Adipocyte (in vitro differentiated cells): ENCODE measurements around the gene UBE2U.

ENCODE experiments used
- DNase-seq: peaks from one replicate; pipeline ENCODE4 v3.0.0-alpha.2; 2015; ENCODE audit warnings: low read depth
- H3K27me3 ChIP-seq: replicated peaks from 2 replicates; pipeline ENCODE4 v1.7.0; 2013; ENCODE audit warnings: mild to moderate bottlenecking, low read length, moderate library complexity; ENCODE audit not compliant: control insufficient read depth, insufficient read depth
- H3K36me3 ChIP-seq: 2 replicates; pipeline ENCODE4 v1.7.0; 2013; ENCODE audit warnings: low read length, mild to moderate bottlenecking, moderate library complexity; ENCODE audit not compliant: control insufficient read depth, insufficient read depth, severe bottlenecking
- H3K4me1 ChIP-seq: 2 replicates; pipeline ENCODE4 v1.7.0; 2013; ENCODE audit warnings: mild to moderate bottlenecking, low read length, moderate library complexity; ENCODE audit not compliant: control insufficient read depth, insufficient read depth
- H3K4me3 ChIP-seq: 2 replicates; pipeline ENCODE4 v1.7.0; 2013; ENCODE audit warnings: mild to moderate bottlenecking, low read length, moderate library complexity
- H3K9ac ChIP-seq: 2 replicates; pipeline ENCODE4 v1.7.0; 2013; ENCODE audit warnings: mild to moderate bottlenecking, low read length, moderate library complexity
- H3K9me3 ChIP-seq: 2 replicates; pipeline ENCODE4 v1.7.0; 2013; ENCODE audit warnings: mild to moderate bottlenecking, low read length, moderate library complexity; ENCODE audit not compliant: control insufficient read depth

The UBE2U gene

DNA sequence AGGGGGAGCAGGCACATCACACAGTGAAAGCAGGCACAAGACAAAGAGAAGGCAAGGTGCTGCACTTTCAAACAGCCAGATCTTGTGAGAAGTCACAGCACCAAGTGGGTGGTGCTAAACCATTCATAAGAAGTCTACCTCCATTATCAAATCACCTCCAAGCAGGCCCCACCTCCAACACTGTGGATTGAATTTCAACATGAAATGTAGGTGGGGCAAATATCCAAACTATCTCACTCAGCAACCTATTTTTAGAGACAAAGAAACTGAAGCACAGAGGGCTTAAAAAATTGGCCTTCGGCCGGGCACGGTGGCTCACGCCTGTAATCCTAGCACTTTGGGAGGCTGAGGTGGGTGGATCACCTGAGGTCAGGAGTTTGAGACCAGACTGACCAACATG is 90.4 kb downstream of the UBE2U start:
- no peaks in the 10 kb centered on the region for H3K27me3 ChIP-seq
- peaks cover 23% of the 10 kb centered on the region for H3K9me3 ChIP-seq
- H3K4me1 ChIP-seq: no peaks in the 10 kb centered on the region
- H3K9ac ChIP-seq: no peak overlapping the region
- H3K4me3 ChIP-seq: no peak overlapping the region
- H3K36me3 ChIP-seq: no peaks in the 10 kb centered on the region
- no peak for DNase-seq

DNA sequence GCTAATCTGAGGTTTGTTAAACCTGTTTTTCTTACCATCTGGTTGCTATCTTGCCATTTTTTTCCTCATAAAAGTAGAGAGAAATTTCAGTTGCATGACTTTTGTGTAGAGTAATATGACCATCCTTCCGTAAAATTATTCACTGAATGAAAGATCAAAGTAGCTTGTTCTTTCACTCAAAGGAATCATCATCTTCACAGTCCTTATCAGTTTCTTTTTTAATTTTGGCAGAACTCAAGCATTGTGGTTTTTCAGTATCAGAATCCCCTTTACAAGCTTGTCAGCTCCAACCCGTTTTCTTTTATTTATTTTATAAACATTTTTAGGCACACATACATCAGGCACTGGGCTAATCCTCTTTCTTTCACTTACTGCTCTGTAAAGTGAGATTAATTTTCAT is 91.7 kb downstream of the UBE2U start:
- no peaks in the 10 kb centered on the region for H3K36me3 ChIP-seq
- no peak overlapping the region for H3K9ac ChIP-seq
- no peak overlapping the region for H3K4me3 ChIP-seq
- H3K9me3 ChIP-seq: peaks cover 23% of the 10 kb centered on the region
- H3K4me1 ChIP-seq: no peaks in the 10 kb centered on the region
- no peaks in the 10 kb centered on the region for H3K27me3 ChIP-seq
- no peak for DNase-seq

DNA sequence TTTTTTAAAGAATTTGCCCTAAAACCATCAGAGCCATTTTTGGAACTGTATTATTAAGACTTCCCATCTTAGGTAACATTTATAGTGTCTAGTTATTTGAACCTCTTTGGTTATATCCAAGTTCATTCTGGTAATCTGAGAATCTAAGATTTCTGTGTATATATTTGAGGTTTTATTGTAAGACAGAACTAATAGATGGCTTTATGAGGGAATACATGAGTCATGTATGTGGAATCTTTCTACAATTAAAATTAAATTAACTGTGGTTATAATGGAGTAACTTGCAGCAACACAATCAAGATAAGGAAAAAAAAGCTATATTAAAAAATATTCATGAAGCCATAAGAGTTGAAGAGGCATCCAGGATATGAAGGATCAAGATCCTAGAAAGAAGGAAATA is 92.1 kb downstream of the UBE2U start:
- H3K27me3 ChIP-seq: no peaks in the 10 kb centered on the region
- H3K4me3 ChIP-seq: no peak overlapping the region
- H3K9me3 ChIP-seq: peaks cover 23% of the 10 kb centered on the region
- no peak overlapping the region for H3K9ac ChIP-seq
- H3K4me1 ChIP-seq: no peaks in the 10 kb centered on the region
- no peak for DNase-seq
- no peaks in the 10 kb centered on the region for H3K36me3 ChIP-seq

DNA sequence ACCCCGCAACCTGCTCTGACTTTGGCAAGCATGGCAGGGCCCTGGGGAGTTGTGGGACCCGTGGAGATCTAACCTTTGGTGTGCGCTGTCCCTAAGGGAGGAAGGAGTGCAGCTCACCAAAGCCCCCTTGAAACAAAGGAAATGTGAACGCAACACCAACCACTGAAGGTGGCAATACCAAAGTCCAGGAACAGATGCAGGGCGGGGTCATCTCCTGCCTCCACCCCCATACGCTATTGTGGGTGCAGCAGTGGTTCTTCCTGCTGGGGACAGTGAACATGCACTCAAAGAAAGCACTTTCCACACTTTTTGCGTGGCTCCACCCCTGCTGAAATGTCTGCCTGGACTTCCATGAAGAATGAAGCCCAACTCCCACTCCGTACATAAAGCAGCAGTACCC is 93.0 kb downstream of the UBE2U start:
- no peak overlapping the region for H3K4me3 ChIP-seq
- H3K9ac ChIP-seq: no peak overlapping the region
- H3K27me3 ChIP-seq: no peaks in the 10 kb centered on the region
- H3K4me1 ChIP-seq: no peaks in the 10 kb centered on the region
- no peak for DNase-seq
- H3K36me3 ChIP-seq: no peaks in the 10 kb centered on the region
- H3K9me3 ChIP-seq: peaks cover 23% of the 10 kb centered on the region

- H3K9ac ChIP-seq: no peak overlapping the region
- H3K4me1 ChIP-seq: no peaks in the 10 kb centered on the region
- H3K36me3 ChIP-seq: no peaks in the 10 kb centered on the region
- DNase-seq: no peak
- H3K27me3 ChIP-seq: no peaks in the 10 kb centered on the region
- H3K4me3 ChIP-seq: no peak overlapping the region
- H3K9me3 ChIP-seq: peaks cover 13% of the 10 kb centered on the region
These were observed 98.8 kb downstream of the UBE2U start for GRCh38 chr1:64302194-64302593.

DNA sequence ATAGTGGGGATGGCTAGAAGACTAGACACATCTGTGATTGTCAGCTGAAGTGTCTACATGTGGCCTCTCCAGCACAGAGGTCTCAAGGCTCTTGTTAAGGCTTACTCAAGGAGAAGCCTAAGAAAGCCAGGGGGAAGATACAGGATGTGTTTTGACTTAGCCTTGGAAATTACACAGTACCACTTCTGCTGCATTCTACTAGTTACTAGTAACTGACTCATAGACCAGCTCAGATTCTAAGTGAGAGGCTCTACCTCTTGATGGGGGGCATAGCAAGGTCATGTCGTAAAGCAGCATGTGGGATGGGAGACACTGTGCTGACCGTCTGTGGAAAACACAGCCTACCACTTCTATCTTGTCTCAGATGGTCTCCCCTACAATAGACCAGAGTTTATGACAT is 99.5 kb downstream of the UBE2U start:
- H3K36me3 ChIP-seq: no peaks in the 10 kb centered on the region
- no peak overlapping the region for H3K4me3 ChIP-seq

GRCh38 chr1:64304823-64305222 is 101.4 kb downstream of the UBE2U start:
- Histone ChIP-seq H3K36me3 (no peaks in the 10 kb centered on the region), H3K4me1 (no peaks in the 10 kb centered on the region), H3K9ac (no peak overlapping the region), H3K4me3 (no peak overlapping the region), H3K9me3 (no peaks in the 10 kb centered on the region), H3K27me3 (no peaks in the 10 kb centered on the region)
- no peak for DNase-seq

More for the DNA sequence above, 99.5 kb downstream of the UBE2U start:
- Histone ChIP-seq H3K27me3 (no peaks in the 10 kb centered on the region), H3K9ac (no peak overlapping the region), H3K4me1 (no peaks in the 10 kb centered on the region), H3K9me3 (peaks cover 5% of the 10 kb centered on the region)
- DNase-seq: peak; percentile 16

- Histone ChIP-seq H3K36me3 (no peaks in the 10 kb centered on the region), H3K4me3 (no peak overlapping the region), H3K27me3 (no peaks in the 10 kb centered on the region), H3K9me3 (no peaks in the 10 kb centered on the region), H3K4me1 (no peaks in the 10 kb centered on the region), H3K9ac (no peak overlapping the region)
- no peak for DNase-seq
These were observed 105.4 kb downstream of the UBE2U start for GRCh38 chr1:64308866-64309265.

DNA sequence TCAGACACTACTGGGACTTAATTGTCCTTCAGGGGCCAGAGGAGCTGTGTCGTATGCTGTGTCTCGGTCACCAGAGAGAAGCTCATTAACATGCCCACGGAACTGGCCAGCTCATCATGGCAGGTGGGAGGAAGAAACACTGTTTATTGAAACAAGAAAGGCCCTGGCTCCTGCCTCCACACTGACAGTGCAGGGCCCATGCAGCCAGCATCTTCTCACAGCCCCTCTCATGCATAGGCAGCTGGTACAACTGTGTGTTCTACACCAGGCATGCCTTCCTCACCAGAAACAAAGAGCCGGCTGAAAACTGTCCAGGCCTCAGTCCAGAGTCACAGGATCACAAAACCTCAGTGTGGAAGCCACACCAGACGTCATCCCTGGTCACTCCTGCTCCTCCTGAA is 106.0 kb downstream of the UBE2U start:
- Histone ChIP-seq H3K9me3 (no peaks in the 10 kb centered on the region), H3K9ac (no peak overlapping the region), H3K27me3 (no peaks in the 10 kb centered on the region), H3K4me1 (no peaks in the 10 kb centered on the region), H3K36me3 (no peaks in the 10 kb centered on the region), H3K4me3 (no peak overlapping the region)
- no peak for DNase-seq

- H3K9ac ChIP-seq: no peak overlapping the region
- no peak overlapping the region for H3K4me3 ChIP-seq
- no peaks in the 10 kb centered on the region for H3K4me1 ChIP-seq
- H3K27me3 ChIP-seq: no peaks in the 10 kb centered on the region
- H3K36me3 ChIP-seq: no peaks in the 10 kb centered on the region
- DNase-seq: no peak
- no peaks in the 10 kb centered on the region for H3K9me3 ChIP-seq
These were observed 107.3 kb downstream of the UBE2U start for GRCh38 chr1:64310760-64311159.

DNA sequence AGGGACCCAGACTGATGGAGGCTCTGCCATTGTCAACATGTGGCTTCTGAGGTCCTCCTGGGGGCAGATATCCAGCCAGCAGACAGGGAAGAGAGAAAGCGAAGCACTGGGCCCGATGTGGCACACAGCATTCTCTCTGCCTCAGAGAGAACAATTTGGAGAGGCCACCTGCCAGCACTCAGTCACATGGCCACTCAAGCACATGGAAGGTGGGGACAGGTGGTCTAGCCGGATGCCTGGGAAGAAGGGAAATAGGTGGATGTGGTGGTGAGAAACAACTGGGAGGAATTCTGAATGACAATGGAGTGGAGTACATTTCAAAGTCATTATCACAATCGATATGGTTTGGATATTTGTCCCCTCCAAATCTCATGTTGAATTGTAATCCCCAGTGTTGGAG is 109.0 kb downstream of the UBE2U start:
- Histone ChIP-seq H3K9ac (no peak overlapping the region), H3K36me3 (no peaks in the 10 kb centered on the region), H3K4me1 (no peaks in the 10 kb centered on the region), H3K27me3 (peaks cover 3% of the 10 kb centered on the region), H3K4me3 (no peak overlapping the region), H3K9me3 (no peaks in the 10 kb centered on the region)
- no peak for DNase-seq

DNA sequence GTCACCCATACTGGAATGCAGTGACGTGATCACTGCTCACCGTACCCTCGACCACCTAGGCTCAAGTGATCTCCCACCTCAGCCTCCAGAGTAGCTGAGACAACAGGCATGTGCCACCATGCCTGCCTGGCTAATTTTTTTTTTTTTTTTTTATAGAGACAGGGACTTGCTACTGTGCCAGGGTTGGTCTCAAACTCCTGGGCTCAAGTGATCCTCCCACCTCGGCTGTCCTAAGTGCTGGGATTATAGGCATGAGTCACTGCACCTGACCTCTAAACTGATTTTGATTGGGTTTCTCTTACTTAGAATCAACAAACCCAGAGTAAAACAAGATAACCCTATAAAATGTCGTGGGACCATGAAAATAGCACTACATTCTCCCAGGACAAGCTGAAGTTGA is 112.0 kb downstream of the UBE2U start:
- Histone ChIP-seq H3K36me3 (no peaks in the 10 kb centered on the region), H3K9me3 (no peaks in the 10 kb centered on the region), H3K9ac (no peak overlapping the region), H3K27me3 (peaks cover 3% of the 10 kb centered on the region), H3K4me1 (peaks cover 9% of the 10 kb centered on the region), H3K4me3 (no peak overlapping the region)
- DNase-seq: no peak
